OCI-LY3 (cell line): ENCODE data around the gene STK17A.

Source experiments
- CTCF ChIP-seq: fragments of 200-600, 300-600 bp; sonication (generic); IDR thresholded peaks from 2 replicates; pipeline ENCODE4 v1.5.1; 2014; ENCODE audit warnings: antibody characterized with exemption, low read length, low read depth
- EZH2phosphoT487 ChIP-seq: fragments of 200-600 bp; shearing (Covaris generic); IDR thresholded peaks from 2 replicates; pipeline ENCODE4 v1.6.1; 2018; ENCODE audit warnings: antibody characterized with exemption, mixed run types, low read depth

- TF ChIP-seq CTCF (no peak), EZH2phosphoT487 (no peak)
These were observed 10.1 kb downstream of the STK17A start for GRCh38 chr7:43593010-43593409.
